Type B pancreatic cell (in vitro differentiated cells): ENCODE measurements around the gene BRD3OS. TPM values are rescaled to one million over a fixed set of nuclear protein-coding genes. Genes with fewer than 3 reads are reported as not detected.

Source experiments
- DNase-seq: peaks from one replicate; pipeline ENCODE4 v3.0.0; 2021; ENCODE audit warnings: mixed read lengths; ENCODE audit not compliant: unreplicated experiment; ENCODE audit errors: extremely low spot score
- H3K27ac Mint-ChIP-seq: 2 replicates; pipeline ENCODE4 v1.8.0; 2021; ENCODE audit warnings: mild to moderate bottlenecking, mixed read lengths
- H3K27me3 Mint-ChIP-seq: 2 replicates; pipeline ENCODE4 v1.8.0; 2021; ENCODE audit warnings: mixed read lengths
- H3K36me3 Mint-ChIP-seq: 2 replicates; pipeline ENCODE4 v1.8.0; 2021; ENCODE audit warnings: mixed read lengths
- H3K4me1 Mint-ChIP-seq: one replicate; pipeline ENCODE4 v1.8.0; 2021; ENCODE audit warnings: mixed read lengths; ENCODE audit not compliant: unreplicated experiment
- H3K4me3 Mint-ChIP-seq: 2 replicates; pipeline ENCODE4 v1.8.0; 2021; ENCODE audit warnings: mild to moderate bottlenecking, mixed read lengths
- H3K9me3 Mint-ChIP-seq: 2 replicates; pipeline ENCODE4 v1.8.0; 2021; ENCODE audit warnings: mixed read lengths
- CTCF ChIP-seq: fragments of 200-600 bp; sonication (generic); conservative IDR thresholded peaks from 2 replicates; pipeline ENCODE4 v1.5.0; 2021; ENCODE audit warnings: antibody characterized with exemption, mild to moderate bottlenecking
- total RNA-seq: library from RNA; stranded (reverse); gene quantifications from 2 replicates; pipeline ENCODE4 v1.2.1, GENCODE V29; 2021; ENCODE audit warnings: low replicate concordance

BRD3OS gene
- total RNA-seq, 1 donor from 2014 or later, result 24.0 TPM

GRCh38 chr9:133978226-133978898 is 46.9 kb upstream of the BRD3OS start:
- TF ChIP-seq CTCF, result no peak
- DNase-seq, result no peak
- no peaks in the 10 kb centered on the region for H3K9me3 Mint-ChIP-seq
- no peaks in the 10 kb centered on the region for H3K27me3 Mint-ChIP-seq
- H3K4me1 Mint-ChIP-seq, result peaks cover 46% of the 10 kb centered on the region
- no peaks in the 10 kb centered on the region for H3K36me3 Mint-ChIP-seq
- no peak overlapping the region for H3K4me3 Mint-ChIP-seq
- no peak overlapping the region for H3K27ac Mint-ChIP-seq

- Mint-ChIP-seq H3K9me3 (no peaks in the 10 kb centered on the region), H3K4me3 (no peak overlapping the region)
- no peak for DNase-seq
Measured at GRCh38 chr9:133978899-133979272, 46.4 kb upstream of the BRD3OS start.

GRCh38 chr9:133979273-133979920 is 45.9 kb upstream of the BRD3OS start:
- Mint-ChIP-seq H3K27ac (no peak overlapping the region), H3K4me1 (peaks cover 43% of the 10 kb centered on the region), H3K4me3 (peak overlapping the region; percentile 59), H3K27me3 (no peaks in the 10 kb centered on the region), H3K9me3 (no peaks in the 10 kb centered on the region), H3K36me3 (no peaks in the 10 kb centered on the region)
- no peak for DNase-seq
- no peak for TF ChIP-seq CTCF

More at GRCh38 chr9:133978899-133979272, 46.4 kb upstream of the BRD3OS start:
- no peak for TF ChIP-seq CTCF
- H3K27ac Mint-ChIP-seq, result no peak overlapping the region
- peaks cover 44% of the 10 kb centered on the region for H3K4me1 Mint-ChIP-seq
- H3K27me3 Mint-ChIP-seq, result no peaks in the 10 kb centered on the region
- no peaks in the 10 kb centered on the region for H3K36me3 Mint-ChIP-seq

GRCh38 chr9:133979921-133980863 is 45.1 kb upstream of the BRD3OS start:
- H3K4me3 Mint-ChIP-seq, result peak overlapping the region; percentile 59
- H3K4me1 Mint-ChIP-seq, result peaks cover 40% of the 10 kb centered on the region
- DNase-seq, result no peak
- no peak for TF ChIP-seq CTCF
- H3K36me3 Mint-ChIP-seq, result no peaks in the 10 kb centered on the region
- H3K27ac Mint-ChIP-seq, result peak overlapping the region; percentile 19
- no peaks in the 10 kb centered on the region for H3K9me3 Mint-ChIP-seq
- no peaks in the 10 kb centered on the region for H3K27me3 Mint-ChIP-seq

GRCh38 chr9:133980864-133981588 is 44.3 kb upstream of the BRD3OS start:
- TF ChIP-seq CTCF, result no peak
- Mint-ChIP-seq H3K27me3 (no peaks in the 10 kb centered on the region), H3K36me3 (peaks cover under 1% of the 10 kb centered on the region), H3K27ac (peak overlapping the region; percentile 19), H3K9me3 (no peaks in the 10 kb centered on the region), H3K4me3 (no peak overlapping the region), H3K4me1 (peaks cover 44% of the 10 kb centered on the region)
- DNase-seq, result no peak
